IMR-90 (cell line): ENCODE measurements around the gene GFOD2. TPM values are rescaled to one million over a fixed set of nuclear protein-coding genes. Genes with fewer than 3 reads are reported as not detected.

Source experiments
- ATAC-seq: fragments of 200-7000 bp; cut with Tn5 transposase; 2 replicates; pipeline ENCODE4 v1.9.1; 2020; ENCODE audit warnings: low read depth, mild to moderate bottlenecking, moderate library complexity
- BruUV-seq: library from RNA; stranded (reverse); fragments of 400-500 nt; replicated peaks from 2 replicates; lab custom pipeline; 2021; lab: Mats Ljungman, UMichigan
- CTCF ChIA-PET: fragments of 300-600 bp; formaldehyde crosslinking; extraction: SDS; loops from one replicate; lab custom pipeline; 2021; ENCODE audit warnings: antibody characterized with exemption; lab: Yijun Ruan, JAX
- POLR2A ChIA-PET: fragments of 300-600 bp; sonication (Branson Sonifier 250); formaldehyde crosslinking; loops from one replicate; lab custom pipeline; 2022; ENCODE audit warnings: antibody characterized with exemption; ENCODE audit not compliant: unreplicated experiment; lab: Charles Lee
- DNase-seq: peaks from one replicate; pipeline ENCODE4 v3.0.0; 2013
- H2AFZ ChIP-seq: replicated peaks from 2 replicates; pipeline ENCODE3; 2013; ENCODE audit warnings: low read length, mild to moderate bottlenecking; ENCODE audit not compliant: poor library complexity
- H2AK5ac ChIP-seq: 2 replicates; pipeline ENCODE4 v1.6.1; 2013; ENCODE audit warnings: low read depth, low read length, inconsistent platforms
- H2AK9ac ChIP-seq: replicated peaks from 2 replicates; pipeline ENCODE3; 2013; ENCODE audit warnings: mild to moderate bottlenecking, low read depth, low read length, moderate library complexity; ENCODE audit not compliant: poor library complexity
- H2BK120ac ChIP-seq: 2 replicates; pipeline ENCODE4 v1.6.1; 2013; ENCODE audit warnings: low read depth, low read length, inconsistent platforms
- H2BK15ac ChIP-seq: 3 replicates; pipeline ENCODE4 v1.6.1; 2013; ENCODE audit warnings: low read depth, low read length, inconsistent platforms
- H2BK20ac ChIP-seq: 2 replicates; pipeline ENCODE4 v1.6.1; 2013; ENCODE audit warnings: low read depth, mild to moderate bottlenecking, inconsistent platforms, low read length, moderate library complexity
- H2BK5ac ChIP-seq: 2 replicates; pipeline ENCODE4 v1.6.1; 2013; ENCODE audit warnings: mild to moderate bottlenecking, low read depth, low read length, inconsistent platforms; ENCODE audit not compliant: poor library complexity, severe bottlenecking
- H3K14ac ChIP-seq: replicated peaks from 2 replicates; pipeline ENCODE4 v1.6.1; 2013; ENCODE audit warnings: low read depth, low read length, inconsistent platforms
- H3K18ac ChIP-seq: 2 replicates; pipeline ENCODE4 v1.6.1; 2013; ENCODE audit warnings: low read depth, low read length, control low read depth
- H3K23ac ChIP-seq: 2 replicates; pipeline ENCODE4 v1.6.1; 2013; ENCODE audit warnings: low read depth, low read length, inconsistent platforms
- H3K27ac ChIP-seq: 2 replicates; pipeline ENCODE4 v1.5.1; 2013; ENCODE audit warnings: mild to moderate bottlenecking, control low read depth, low read length; ENCODE audit not compliant: insufficient read depth
- H3K27me3 ChIP-seq: 2 replicates; pipeline ENCODE4 v1.6.1; 2013; ENCODE audit warnings: low read length; ENCODE audit not compliant: control insufficient read depth, insufficient read depth
- H3K36me3 ChIP-seq: 2 replicates; pipeline ENCODE4 v1.6.1; 2013; ENCODE audit warnings: low read length, mixed read lengths; ENCODE audit not compliant: control insufficient read depth, insufficient read depth
- H3K4ac ChIP-seq: 2 replicates; pipeline ENCODE4 v1.6.1; 2013; ENCODE audit warnings: low read depth, low read length, inconsistent platforms
- H3K4me1 ChIP-seq: 2 replicates; pipeline ENCODE4 v1.6.1; 2013; ENCODE audit warnings: low read length, mixed read lengths; ENCODE audit not compliant: control insufficient read depth, insufficient read depth
- H3K4me2 ChIP-seq: 2 replicates; pipeline ENCODE4 v1.6.1; 2013; ENCODE audit warnings: low read depth, mild to moderate bottlenecking, control low read depth, low read length, moderate library complexity
- H3K4me3 ChIP-seq: 2 replicates; pipeline ENCODE4 v1.5.1; 2013; ENCODE audit warnings: low read depth, mild to moderate bottlenecking, control low read depth, low read length, moderate library complexity; ENCODE audit not compliant: insufficient read depth
- H3K56ac ChIP-seq: 2 replicates; pipeline ENCODE4 v1.6.1; 2013; ENCODE audit warnings: low read length, inconsistent platforms; ENCODE audit not compliant: insufficient read depth; ENCODE audit errors: extremely low read depth
- H3K79me1 ChIP-seq, 2 experiments: 2 replicates each; pipeline ENCODE4 v1.6.1; 2013; ENCODE audit warnings: low read length in 2 of 2, inconsistent platforms in 1 of 2, low read depth in 1 of 2
- H3K9ac ChIP-seq: 2 replicates; pipeline ENCODE4 v1.6.1; 2013; ENCODE audit warnings: low read depth, low read length, control low read depth
- H3K9me1 ChIP-seq: 2 replicates; pipeline ENCODE4 v1.6.1; 2013; ENCODE audit warnings: low read length, inconsistent platforms; ENCODE audit not compliant: insufficient read depth
- H3K9me3 ChIP-seq: 2 replicates; pipeline ENCODE4 v1.6.1; 2013; ENCODE audit warnings: low read length; ENCODE audit not compliant: control insufficient read depth, insufficient read depth
- H4K20me1 ChIP-seq: 2 replicates; pipeline ENCODE4 v1.6.1; 2013; ENCODE audit warnings: low read length, inconsistent platforms; ENCODE audit not compliant: insufficient read depth
- H4K5ac ChIP-seq: 2 replicates; pipeline ENCODE4 v1.6.1; 2013; ENCODE audit warnings: mild to moderate bottlenecking, low read depth, low read length, control low read depth
- H4K8ac ChIP-seq, 2 experiments: 2 replicates each; pipeline ENCODE4 v1.6.1; 2013; ENCODE audit warnings: low read depth in 2 of 2, low read length in 2 of 2, control low read depth in 1 of 2, inconsistent platforms in 1 of 2
- H4K91ac ChIP-seq: 2 replicates; pipeline ENCODE4 v1.6.1; 2013; ENCODE audit warnings: low read depth, low read length, inconsistent platforms; ENCODE audit not compliant: insufficient read depth
- CTCF ChIP-seq: conservative IDR thresholded peaks from 2 replicates; pipeline ENCODE4 v1.5.1; 2012; ENCODE audit warnings: mild to moderate bottlenecking, low read depth, low read length, improper control_type of control experiment
- MAFK ChIP-seq: IDR thresholded peaks from 2 replicates; pipeline ENCODE4 v1.6.1; 2012; ENCODE audit warnings: low read depth, low read length, improper control_type of control experiment
- MAZ ChIP-seq: IDR thresholded peaks from 2 replicates; pipeline ENCODE4 v1.6.1; 2012; ENCODE audit warnings: low read depth, mild to moderate bottlenecking, low read length, improper control_type of control experiment, moderate library complexity, borderline replicate concordance
- MXI1 ChIP-seq: IDR thresholded peaks from 2 replicates; pipeline ENCODE4 v1.6.1; 2012; ENCODE audit warnings: low read depth, mild to moderate bottlenecking, low read length, moderate library complexity, borderline replicate concordance
- NFE2L2 ChIP-seq: fragments of 150-350 bp; IDR thresholded peaks from 2 replicates; pipeline ENCODE4 v1.6.1; 2016; ENCODE audit warnings: low read depth, mild to moderate bottlenecking, low read length
- POLR2A ChIP-seq: IDR thresholded peaks from 2 replicates; pipeline ENCODE4 v1.6.1; 2012; ENCODE audit warnings: mild to moderate bottlenecking, low read depth, low read length
- RAD21 ChIP-seq: IDR thresholded peaks from 2 replicates; pipeline ENCODE4 v1.6.1; 2012; ENCODE audit warnings: low read length, improper control_type of control experiment
- RCOR1 ChIP-seq: IDR thresholded peaks from 2 replicates; pipeline ENCODE4 v1.6.1; 2012; ENCODE audit warnings: mild to moderate bottlenecking, low read length, improper control_type of control experiment; ENCODE audit not compliant: insufficient replicate concordance
- RFX5 ChIP-seq: IDR thresholded peaks from 2 replicates; pipeline ENCODE4 v1.8.0; 2012; ENCODE audit warnings: low read depth, mild to moderate bottlenecking, low read length, moderate library complexity
- SMC3 ChIP-seq: fragments of 150-350 bp; IDR thresholded peaks from 2 replicates; pipeline ENCODE4 v1.6.1; 2016; ENCODE audit warnings: low read depth, mild to moderate bottlenecking, antibody characterized with exemption, low read length, moderate library complexity
- USF2 ChIP-seq: fragments of 150-350 bp; IDR thresholded peaks from 2 replicates; pipeline ENCODE4 v1.6.1; 2017; ENCODE audit warnings: mild to moderate bottlenecking, antibody characterized with exemption, low read length, low read depth
- WGBS, 2 experiments: methylation state at CpG; one replicate each; pipeline versions ENCODE4 v1.1.5 to v1.1.7; 2013; ENCODE audit warnings: missing lambda C conversion rate in 2 of 2; ENCODE audit not compliant: insufficient read length in 1 of 2; ENCODE audit errors: extremely low coverage in 2 of 2; 5-methylcytosine and 5-hydroxymethylcytosine counted together
- dilution Hi-C: fragments of 300-500 bp; cut with HindIII; formaldehyde crosslinking; loops from one replicate; pipeline ENCODE4 v1.14.3; 2018; ENCODE audit warnings: low sequenced_read_pairs; ENCODE audit not compliant: unreplicated experiment
- in situ Hi-C: fragments of 300-500 bp; cut with MboI; formaldehyde crosslinking; loops from 3 replicates; pipeline ENCODE4 v1.14.3; 2019; ENCODE audit warnings: low sequenced_read_pairs, inconsistent platforms, mixed read lengths
- intact Hi-C: fragments of 100-400 bp; cut with micrococcal nuclease; formaldehyde crosslinking; loops from 2 replicates; pipeline ENCODE4 v1.10.0; 2022
- polyA plus RNA-seq, 3 experiments: library from polyadenylated mRNA; depleted of rRNA; stranded (reverse); fragments of >200 nt; gene quantifications; 2 replicates each; pipeline ENCODE4 v1.2.3, GENCODE V29; 2012; ENCODE audit warnings: low replicate concordance in 1 of 3
- total RNA-seq: library from RNA; depleted of rRNA; stranded (reverse); fragments of >200 nt; gene quantifications from 2 replicates; pipeline ENCODE4 v1.2.3, GENCODE V29; 2012
- TF ChIP-seq, protein P1 (sequence below): fragments of 150-350 bp; IDR thresholded peaks from 2 replicates; pipeline ENCODE4 v1.6.1; 2016; ENCODE audit warnings: low read depth, mild to moderate bottlenecking, low read length, moderate library complexity, borderline replicate concordance

GFOD2 gene
- total and polyA plus RNA-seq, 2 of the 4 experiments (the other 2 are of a cell fraction) = 12.3 to 18.1 TPM

GRCh38 chr16:67761924-67762323 lies 42.8 kb upstream of the GFOD2 start:
- Histone ChIP-seq H3K9me3 (no peaks in the 10 kb centered on the region), H4K8ac (no peak overlapping the region), H2BK5ac (no peak overlapping the region), H2BK20ac (no peak overlapping the region), H2AK9ac (no peak overlapping the region), H4K20me1 (peaks cover 18% of the 10 kb centered on the region), H3K18ac (no peak overlapping the region), H4K91ac (no peak overlapping the region), H3K4me2 (no peak overlapping the region), H2BK15ac (no peak overlapping the region), H2AK5ac (no peak overlapping the region), H3K9ac (no peak overlapping the region), H2AFZ (no peak overlapping the region), H3K27me3 (no peaks in the 10 kb centered on the region), H3K27ac (no peak overlapping the region), H3K79me1 (peaks cover 8 to 40% of the 10 kb centered on the region in 2 experiments; a peak in 3 of 4 replicates), H3K14ac (no peak overlapping the region), H4K5ac (no peak overlapping the region), H3K23ac (no peak overlapping the region), H3K4me3 (no peak overlapping the region), H3K4ac (no peak overlapping the region), H3K9me1 (peaks cover 9% of the 10 kb centered on the region; the same call in 1 of the 2 replicates), H3K36me3 (peaks cover 6% of the 10 kb centered on the region; the same call in 1 of the 2 replicates), H2BK120ac (no peak overlapping the region), H3K4me1 (no peaks in the 10 kb centered on the region), H3K56ac (no peak overlapping the region)
- WGBS, 2 experiments = no CpG with 5 or more reads among the region's 1 CpG
- DNase-seq (no peak), ATAC-seq (no peak)
- intact Hi-C loops (no loop called here), in situ Hi-C loops (no loop called here), dilution Hi-C loops (no loop called here)
- POLR2A ChIA-PET = interaction anchor here (0.6 kb wide), 1 partner anchor 303 kb away, joined by 3 read pairs; no protein-coding TSS in a partner anchor
- CTCF ChIA-PET = no interaction called here
- TF ChIP-seq RFX5 = no peak
- no peak for TF ChIP-seq MXI1
- no peak for TF ChIP-seq POLR2A
- TF ChIP-seq CTCF = no peak
- TF ChIP-seq RAD21 = no peak
- no peak for TF ChIP-seq NFE2L2
- no peak for TF ChIP-seq RCOR1
- no peak for TF ChIP-seq MAFK
- TF ChIP-seq, protein P1, sequence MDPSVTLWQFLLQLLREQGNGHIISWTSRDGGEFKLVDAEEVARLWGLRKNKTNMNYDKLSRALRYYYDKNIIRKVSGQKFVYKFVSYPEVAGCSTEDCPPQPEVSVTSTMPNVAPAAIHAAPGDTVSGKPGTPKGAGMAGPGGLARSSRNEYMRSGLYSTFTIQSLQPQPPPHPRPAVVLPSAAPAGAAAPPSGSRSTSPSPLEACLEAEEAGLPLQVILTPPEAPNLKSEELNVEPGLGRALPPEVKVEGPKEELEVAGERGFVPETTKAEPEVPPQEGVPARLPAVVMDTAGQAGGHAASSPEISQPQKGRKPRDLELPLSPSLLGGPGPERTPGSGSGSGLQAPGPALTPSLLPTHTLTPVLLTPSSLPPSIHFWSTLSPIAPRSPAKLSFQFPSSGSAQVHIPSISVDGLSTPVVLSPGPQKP = no peak
- TF ChIP-seq SMC3 = no peak
- no peak for TF ChIP-seq USF2
- no peak for TF ChIP-seq MAZ
- BruUV-seq = no TSS peak
